GM12891 (cell line): Measurements from ENCODE around the gene STPG3.

Experiments
- POLR2A ChIP-seq: IDR thresholded peaks from 2 replicates; pipeline ENCODE4 v1.6.1; 2011; ENCODE audit warnings: low read depth, low read length, control low read depth
- POLR2AphosphoS5 ChIP-seq: IDR thresholded peaks from 2 replicates; pipeline ENCODE4 v1.6.1; 2011; ENCODE audit warnings: low read depth, low read length, control low read depth

DNA sequence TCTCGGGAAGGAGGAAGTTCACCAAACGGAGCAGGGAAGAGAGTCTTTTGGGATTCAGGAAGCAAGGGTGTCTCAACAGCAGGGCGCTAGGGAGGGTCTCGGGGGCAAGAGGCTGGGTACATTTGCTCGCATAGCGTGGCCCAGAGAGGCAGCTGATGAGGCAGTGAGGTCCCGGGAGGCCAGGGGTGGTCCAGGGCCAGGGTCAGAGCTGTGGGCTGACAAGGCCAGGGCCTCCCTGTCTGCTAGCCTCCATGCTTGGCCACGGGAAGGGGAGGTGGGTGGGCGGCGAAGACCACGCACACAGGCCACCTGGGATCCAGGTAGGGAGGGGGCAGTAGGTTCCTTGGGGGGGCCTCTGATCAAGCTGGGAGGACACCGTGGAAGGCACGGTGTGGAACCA is 39.6 kb upstream of the STPG3 start:
- no peak for TF ChIP-seq POLR2A
- TF ChIP-seq POLR2AphosphoS5 = no peak
